Mucosa of descending colon (tissue), 3 donors: ENCODE results near the gene VAT1L. TPM values are rescaled to one million over a fixed set of nuclear protein-coding genes. Genes with fewer than 3 reads are reported as not detected.

Experiments used
- ATAC-seq: fragments of 200-7000 bp; cut with Tn5 transposase; one replicate; pipeline ENCODE4 v1.9.1; 2020; ENCODE audit warnings: mild to moderate bottlenecking, moderate library complexity
- DNase-seq, 3 donors: peaks; one replicate each; pipeline ENCODE4 v3.0.0-alpha.2; 2020
- H3K36me3 ChIP-seq: fragments of 200-600 bp; one replicate; pipeline ENCODE4 v1.8.0; 2021; ENCODE audit warnings: low read depth, mild to moderate bottlenecking
- H3K4me1 ChIP-seq: fragments of 200-600 bp; one replicate; pipeline ENCODE4 v1.8.0; 2021; ENCODE audit warnings: low read depth, mild to moderate bottlenecking
- H3K4me3 ChIP-seq: fragments of 200-600 bp; one replicate; pipeline ENCODE4 v1.8.0; 2021; ENCODE audit warnings: mild to moderate bottlenecking
- H3K9me3 ChIP-seq: fragments of 200-600 bp; one replicate; pipeline ENCODE4 v1.8.0; 2021; ENCODE audit warnings: mild to moderate bottlenecking
- intact Hi-C, 2 donors: fragments of 100-400 bp; cut with DNase I in 1 of 2; cut with micrococcal nuclease in 1 of 2; formaldehyde crosslinking; loops; one replicate each; pipeline versions ENCODE4 v1.11.0 to v1.11.1; 2022; cut with DNase I, micrococcal nuclease
- total RNA-seq, 3 donors: library from RNA; stranded (reverse); fragmentation: NEBNext Ultra II Directional in 2 of 3; extraction: Animal tissue kit (Norgen Biotek cat#: 25700) in 2 of 3; gene quantifications; one replicate each; pipeline versions ENCODE4 v1.2.1 to v1.2.4, GENCODE V29; 2021 to 2023
- TF ChIP-seq, protein P1 (sequence below): fragments of 200-600 bp; IDR thresholded peaks from one replicate; pipeline ENCODE4 v1.8.0; 2022; ENCODE audit warnings: antibody characterized with exemption, mild to moderate bottlenecking
- donor health status: DM: no; HTN: no; CAD: no; lungs with moderate emphysema.
- donor health status: DM: no; HTN: no; CAD: no.
- donor health status: DM: no; HTN: yes; CAD: no.

The VAT1L gene
- total RNA-seq, 3 donors from 2014 or later, result 0.84 to 8.7 (median 0.84) TPM

DNA sequence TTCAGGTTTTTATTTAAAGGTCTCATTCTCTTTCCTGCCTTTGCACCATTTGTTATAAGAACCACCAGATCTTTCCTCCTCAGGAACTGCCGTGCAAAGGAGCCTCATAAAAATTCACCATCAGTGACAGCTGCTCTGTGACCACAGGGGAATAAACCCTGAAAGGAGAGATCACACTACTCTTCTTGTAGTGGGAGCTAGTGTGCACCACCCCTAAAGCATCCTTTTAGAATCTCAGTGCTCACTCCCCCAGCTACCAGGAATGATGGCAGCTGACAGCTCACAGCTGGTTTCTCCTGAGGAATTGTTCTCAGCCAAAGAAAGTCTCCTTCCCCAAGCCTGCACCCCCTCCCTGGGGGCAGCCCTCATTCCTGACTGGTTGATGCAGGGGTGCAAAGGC, 18.7 kb downstream of the VAT1L start:
- Histone ChIP-seq H3K4me1 (no peaks in the 10 kb centered on the region), H3K36me3 (no peaks in the 10 kb centered on the region), H3K4me3 (no peak overlapping the region), H3K9me3 (no peaks in the 10 kb centered on the region)
- ATAC-seq (no peak), DNase-seq (no peak)
- TF ChIP-seq, protein P1, sequence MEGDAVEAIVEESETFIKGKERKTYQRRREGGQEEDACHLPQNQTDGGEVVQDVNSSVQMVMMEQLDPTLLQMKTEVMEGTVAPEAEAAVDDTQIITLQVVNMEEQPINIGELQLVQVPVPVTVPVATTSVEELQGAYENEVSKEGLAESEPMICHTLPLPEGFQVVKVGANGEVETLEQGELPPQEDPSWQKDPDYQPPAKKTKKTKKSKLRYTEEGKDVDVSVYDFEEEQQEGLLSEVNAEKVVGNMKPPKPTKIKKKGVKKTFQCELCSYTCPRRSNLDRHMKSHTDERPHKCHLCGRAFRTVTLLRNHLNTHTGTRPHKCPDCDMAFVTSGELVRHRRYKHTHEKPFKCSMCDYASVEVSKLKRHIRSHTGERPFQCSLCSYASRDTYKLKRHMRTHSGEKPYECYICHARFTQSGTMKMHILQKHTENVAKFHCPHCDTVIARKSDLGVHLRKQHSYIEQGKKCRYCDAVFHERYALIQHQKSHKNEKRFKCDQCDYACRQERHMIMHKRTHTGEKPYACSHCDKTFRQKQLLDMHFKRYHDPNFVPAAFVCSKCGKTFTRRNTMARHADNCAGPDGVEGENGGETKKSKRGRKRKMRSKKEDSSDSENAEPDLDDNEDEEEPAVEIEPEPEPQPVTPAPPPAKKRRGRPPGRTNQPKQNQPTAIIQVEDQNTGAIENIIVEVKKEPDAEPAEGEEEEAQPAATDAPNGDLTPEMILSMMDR, result no peak
- intact Hi-C loops, result no loop called here

DNA sequence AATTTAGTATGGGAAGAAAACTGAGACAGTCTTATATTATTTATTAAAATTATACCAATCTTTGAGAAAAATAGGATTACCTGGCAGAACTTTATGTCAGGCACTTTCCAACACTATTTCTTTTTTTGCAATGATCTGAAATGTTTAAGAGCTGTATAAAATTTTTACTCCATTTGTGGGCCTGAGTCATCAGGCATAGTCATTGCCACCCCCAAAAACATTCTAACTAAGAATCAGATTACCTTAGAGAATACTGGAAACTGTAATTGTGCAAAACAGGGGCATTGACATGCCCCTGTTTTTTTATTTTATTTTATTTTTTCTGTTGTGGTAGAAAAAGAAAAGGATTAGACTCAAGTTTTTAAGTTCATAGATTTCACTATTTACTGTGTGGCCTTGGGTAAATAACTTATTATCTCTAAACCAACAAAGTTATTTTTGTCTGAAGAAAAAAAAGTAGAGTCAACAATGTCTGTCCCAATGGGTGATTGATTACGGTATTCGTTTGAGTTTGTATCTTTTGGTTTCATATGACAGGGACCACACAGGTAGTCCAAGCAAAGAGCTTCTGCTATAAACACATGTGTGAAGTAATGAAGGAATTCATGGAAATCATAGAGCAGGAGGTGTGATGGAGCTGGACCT, 24.6 kb downstream of the VAT1L start:
- Histone ChIP-seq H3K4me3 (no peak overlapping the region), H3K36me3 (no peaks in the 10 kb centered on the region), H3K4me1 (no peaks in the 10 kb centered on the region), H3K9me3 (no peaks in the 10 kb centered on the region)
- intact Hi-C loops, result no loop called here
- ATAC-seq (no peak), DNase-seq (no peak)
- TF ChIP-seq, protein P1, result no peak

DNA sequence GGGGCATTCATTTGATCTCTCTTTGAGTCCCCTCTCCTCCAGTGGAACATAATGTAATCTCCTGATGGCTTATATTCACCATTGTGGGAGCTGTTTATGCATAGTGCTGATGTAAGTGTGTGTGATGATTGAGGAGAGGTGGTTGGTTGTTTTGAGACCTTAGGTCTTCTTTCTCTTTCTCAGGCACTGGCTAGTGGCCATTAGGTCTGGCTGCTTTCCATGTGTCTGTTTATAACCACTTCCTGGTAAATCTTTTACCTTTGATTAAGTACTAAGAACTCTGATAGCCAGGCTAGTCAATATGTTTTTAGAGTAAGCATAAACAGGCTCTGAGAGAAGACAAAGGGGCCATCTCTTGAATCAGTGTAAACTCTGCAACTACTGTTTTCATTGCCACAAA, 27.9 kb downstream of the VAT1L start:
- H3K4me3 ChIP-seq, result no peak overlapping the region
- DNase-seq (no peak), ATAC-seq (no peak)
- intact Hi-C loops, result no loop called here
- no peaks in the 10 kb centered on the region for H3K4me1 ChIP-seq
- no peaks in the 10 kb centered on the region for H3K36me3 ChIP-seq
- H3K9me3 ChIP-seq, result no peaks in the 10 kb centered on the region
- TF ChIP-seq, protein P1, result no peak

DNA sequence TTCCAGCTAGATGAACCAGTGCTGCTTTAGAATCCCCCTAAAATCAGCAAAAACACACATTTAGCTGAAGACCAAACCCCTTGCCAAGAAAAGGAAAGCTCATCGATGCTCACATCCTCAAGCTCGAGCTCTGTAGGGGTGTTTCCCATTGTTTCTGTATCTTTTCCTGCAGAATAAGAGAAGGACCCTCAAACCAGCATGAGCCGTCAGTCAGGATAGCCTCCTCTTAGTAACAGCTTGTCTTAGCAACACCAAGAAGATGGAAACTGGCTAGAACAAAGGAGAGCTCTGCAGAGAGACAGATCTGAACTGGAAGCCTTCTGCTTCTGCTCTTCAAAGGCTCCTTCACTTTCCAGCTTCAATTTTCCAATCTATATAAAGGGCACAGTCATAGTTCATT, 32.0 kb downstream of the VAT1L start:
- Histone ChIP-seq H3K9me3 (no peaks in the 10 kb centered on the region), H3K36me3 (no peaks in the 10 kb centered on the region), H3K4me1 (no peaks in the 10 kb centered on the region), H3K4me3 (no peak overlapping the region)
- intact Hi-C loops, result no loop called here
- ATAC-seq (no peak), DNase-seq (no peak)
- TF ChIP-seq, protein P1, result no peak

DNA sequence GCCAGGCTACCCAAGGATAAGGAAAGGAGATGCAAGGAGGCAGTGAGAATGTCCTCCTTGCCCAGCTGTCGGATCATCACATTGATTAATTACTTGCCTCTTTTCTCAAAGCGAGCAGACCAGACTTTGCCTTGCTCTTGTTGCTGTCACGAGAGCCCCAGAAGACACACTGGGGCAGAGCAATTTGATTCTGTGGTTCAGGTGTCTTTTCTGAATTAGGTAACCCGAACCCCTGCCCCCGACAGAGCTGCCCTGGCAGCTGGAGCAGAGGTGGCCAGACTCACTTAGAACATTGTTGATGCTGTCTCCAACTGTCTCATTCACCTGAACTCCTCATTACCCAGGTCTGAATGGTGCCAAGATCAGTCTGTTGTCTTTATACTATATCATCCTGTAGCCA, 34.3 kb downstream of the VAT1L start:
- no peak overlapping the region for H3K4me3 ChIP-seq
- no peaks in the 10 kb centered on the region for H3K9me3 ChIP-seq
- ATAC-seq (no peak), DNase-seq (no peak)
- TF ChIP-seq, protein P1, result no peak
- intact Hi-C loops, result no loop called here
- H3K36me3 ChIP-seq, result no peaks in the 10 kb centered on the region
- H3K4me1 ChIP-seq, result no peaks in the 10 kb centered on the region

DNA sequence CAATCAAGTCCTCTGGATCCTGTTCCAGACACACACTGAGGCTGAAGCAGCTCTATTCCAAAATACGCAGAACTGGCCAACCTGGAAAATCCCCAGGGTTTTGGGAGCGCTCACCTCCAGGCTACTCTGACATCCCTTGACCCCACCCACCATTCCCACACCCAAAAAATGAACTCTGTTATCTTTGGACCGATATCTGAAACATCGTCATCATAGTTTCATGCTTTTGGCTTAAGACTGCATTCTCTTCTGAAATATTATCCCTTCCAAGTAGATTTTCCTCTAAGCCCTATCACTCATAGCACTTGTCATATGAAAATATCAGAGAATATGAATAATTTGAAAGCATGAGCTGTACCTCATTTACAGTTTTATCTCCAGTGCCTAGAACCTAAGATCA, 34.7 kb downstream of the VAT1L start:
- ATAC-seq (no peak), DNase-seq (no peak)
- no peak overlapping the region for H3K4me3 ChIP-seq

More for the DNA sequence above, 34.7 kb downstream of the VAT1L start:
- intact Hi-C loops, result no loop called here
- H3K9me3 ChIP-seq, result no peaks in the 10 kb centered on the region
- H3K4me1 ChIP-seq, result no peaks in the 10 kb centered on the region
- TF ChIP-seq, protein P1, result no peak
- H3K36me3 ChIP-seq, result no peaks in the 10 kb centered on the region
